ACHN (cell line): ENCODE data around the gene CCDC40.

ENCODE experiments used
- DNase-seq: peaks from one replicate; pipeline ENCODE4 v3.0.0-alpha.2; 2015
- in situ Hi-C: cut with HindIII; loops from 2 replicates; pipeline ENCODE4 v1.10.0; 2017; ENCODE audit warnings: low sequenced_read_pairs, low pct_ligation_motif_present, low pct_unique_long_range_greater_than_20kb

The CCDC40 gene

DNA sequence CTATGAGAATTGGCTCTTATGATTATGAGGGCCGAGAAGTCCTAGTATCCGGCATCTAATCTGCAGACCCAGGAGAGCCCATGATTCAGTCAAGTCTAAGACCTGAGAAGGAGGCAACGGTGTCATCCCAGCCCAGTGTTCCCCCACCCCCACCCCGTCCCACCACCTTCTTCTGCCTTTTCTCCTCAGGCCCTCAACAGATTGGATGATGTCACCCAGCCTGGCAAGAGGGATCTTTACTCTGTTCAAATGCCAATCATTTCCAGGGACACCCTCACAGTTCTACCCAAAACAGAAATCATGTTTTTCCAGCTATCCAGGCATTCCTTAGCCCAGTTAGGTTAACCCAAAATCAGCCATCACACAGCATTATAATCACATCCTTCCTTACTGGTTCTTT is 54.9 kb downstream of the CCDC40 start:
- in situ Hi-C loops = no loop called here
- DNase-seq = no peak

DNA sequence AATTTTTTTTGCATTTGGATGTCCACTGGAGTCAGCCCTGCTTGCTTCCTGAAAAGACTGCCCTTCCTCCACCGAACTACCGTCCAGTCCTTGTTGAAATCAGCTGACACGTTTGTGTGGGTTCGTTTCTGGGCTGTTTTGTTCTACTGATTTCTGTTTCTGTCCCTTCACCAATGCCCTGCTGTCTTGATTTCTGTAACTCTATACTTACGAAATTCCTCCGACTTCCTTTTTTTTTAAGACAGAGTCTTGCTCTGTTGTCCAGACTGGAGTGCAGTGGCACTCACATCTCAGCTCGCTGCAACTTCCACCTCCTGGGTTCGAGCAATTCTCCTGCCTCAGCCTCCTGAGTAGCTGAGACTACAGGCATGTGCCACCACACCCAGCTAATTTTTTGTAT is 56.5 kb downstream of the CCDC40 start:
- in situ Hi-C loops = no loop called here
- no peak for DNase-seq

DNA sequence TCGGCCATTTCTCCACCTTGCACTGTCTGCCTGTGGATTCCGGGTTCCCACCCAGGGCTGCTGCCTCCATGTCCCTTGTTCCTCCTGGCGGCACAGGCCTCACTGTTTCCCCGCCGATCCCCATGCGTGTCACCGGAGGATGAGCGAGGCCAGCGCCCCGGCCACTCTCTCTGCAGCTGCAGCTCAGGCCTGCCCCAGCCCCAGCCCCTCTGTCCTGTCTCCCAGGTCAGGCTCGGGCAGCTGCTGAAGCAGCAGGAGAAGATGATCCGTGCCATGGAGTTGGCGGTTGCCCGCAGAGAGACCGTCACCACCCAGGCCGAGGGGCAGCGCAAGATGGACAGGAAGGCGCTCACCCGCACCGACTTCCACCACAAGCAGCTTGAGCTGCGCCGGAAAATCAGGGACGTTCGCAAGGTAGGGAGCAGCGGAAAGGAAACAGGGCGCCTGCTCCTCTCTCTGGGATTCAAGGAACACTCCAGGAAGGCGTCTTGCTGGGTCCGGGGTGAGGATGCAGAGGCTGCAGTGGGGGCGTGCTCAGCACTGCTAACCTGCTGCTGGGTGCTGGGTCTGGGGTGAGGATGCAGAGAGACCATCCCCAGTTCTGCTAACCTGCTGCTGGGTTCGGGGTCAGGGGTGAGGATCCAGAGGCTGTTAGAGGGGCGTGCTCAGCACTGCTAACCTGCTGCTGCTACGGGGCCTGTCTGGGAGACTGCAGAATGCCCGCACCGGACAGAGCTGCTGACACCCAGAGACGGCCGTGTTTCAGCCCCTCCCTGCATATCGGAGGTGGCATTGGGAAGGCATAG is 58.8 kb downstream of the CCDC40 start:
- in situ Hi-C loops = no loop called here
- no peak for DNase-seq

DNA sequence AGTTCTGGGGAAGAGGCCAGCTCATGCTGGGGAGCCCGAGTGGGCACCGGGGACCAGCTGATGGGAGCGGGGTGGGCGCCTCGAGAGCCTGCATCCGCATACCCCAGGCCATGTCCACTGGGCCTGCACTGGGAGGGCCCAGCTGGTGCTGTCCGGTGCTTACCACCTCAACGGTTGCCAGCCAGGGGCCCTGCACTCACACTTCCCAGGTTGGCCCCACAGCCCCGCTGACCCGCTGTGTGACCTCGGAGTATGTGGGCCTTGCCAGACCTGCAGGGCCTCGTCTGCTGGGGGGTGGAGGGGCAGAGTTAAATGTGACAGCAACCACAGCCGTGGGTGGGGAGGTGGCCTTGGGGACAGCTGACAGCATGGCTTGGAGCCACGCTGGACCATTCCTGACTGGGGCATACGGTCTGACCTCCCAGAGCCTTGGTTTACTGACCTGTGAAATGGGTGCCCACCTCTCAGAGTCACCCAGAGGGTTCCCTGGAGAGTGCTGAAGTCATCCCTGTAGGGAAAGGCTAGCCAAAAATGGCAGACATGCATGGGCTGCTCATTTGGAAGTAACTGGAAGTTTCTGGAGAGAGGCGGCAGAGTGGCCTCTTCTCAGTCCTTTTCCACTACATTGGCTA is 59.5 kb downstream of the CCDC40 start:
- DNase-seq = no peak
- in situ Hi-C loops = no loop called here

DNA sequence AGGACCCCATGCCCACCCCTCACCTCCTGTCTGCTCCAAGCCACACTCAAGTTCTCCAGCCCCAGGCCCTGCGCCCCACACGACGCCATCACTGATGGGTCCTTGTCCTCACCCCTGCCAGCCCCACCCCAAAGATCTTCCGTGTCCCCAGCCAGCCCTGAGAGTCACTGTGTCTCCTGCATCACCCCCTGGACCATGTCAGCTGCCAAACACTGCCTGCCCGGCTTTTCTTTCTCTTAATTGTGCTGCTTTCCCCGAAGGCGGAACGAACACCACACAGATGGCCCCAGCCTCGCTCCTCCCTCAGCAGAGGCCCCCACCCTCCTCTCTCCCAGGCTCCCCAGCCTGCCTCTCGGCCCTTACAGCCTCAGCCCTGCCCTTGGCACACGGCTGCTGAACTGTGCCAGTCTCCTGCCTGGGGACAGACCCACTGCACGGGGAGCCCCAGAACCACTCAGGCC is 60.1 kb downstream of the CCDC40 start:
- in situ Hi-C loops = no loop called here
- DNase-seq = no peak

DNA sequence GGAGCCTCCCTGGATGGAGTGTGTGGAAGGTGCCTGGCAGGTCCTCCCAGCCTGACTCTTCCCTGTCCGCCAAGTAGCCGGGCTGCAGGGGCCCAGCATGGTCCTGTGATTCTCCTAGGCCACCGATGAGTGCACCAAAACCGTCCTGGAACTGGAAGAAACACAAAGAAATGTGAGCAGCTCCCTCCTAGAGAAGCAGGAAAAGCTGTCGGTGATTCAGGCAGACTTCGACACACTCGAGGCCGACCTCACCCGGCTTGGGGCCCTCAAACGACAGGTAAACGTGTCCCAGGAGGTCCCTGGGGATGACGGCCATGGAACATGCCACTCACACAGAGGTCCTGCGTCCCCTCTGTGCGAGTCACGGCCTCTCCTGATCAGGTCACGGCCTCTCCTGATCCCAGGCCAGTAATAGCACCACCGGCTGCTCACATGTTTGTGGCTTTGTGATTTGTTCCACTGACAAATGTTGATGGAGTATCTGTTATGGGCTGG is 60.7 kb downstream of the CCDC40 start:
- in situ Hi-C loops = no loop called here
- no peak for DNase-seq

DNA sequence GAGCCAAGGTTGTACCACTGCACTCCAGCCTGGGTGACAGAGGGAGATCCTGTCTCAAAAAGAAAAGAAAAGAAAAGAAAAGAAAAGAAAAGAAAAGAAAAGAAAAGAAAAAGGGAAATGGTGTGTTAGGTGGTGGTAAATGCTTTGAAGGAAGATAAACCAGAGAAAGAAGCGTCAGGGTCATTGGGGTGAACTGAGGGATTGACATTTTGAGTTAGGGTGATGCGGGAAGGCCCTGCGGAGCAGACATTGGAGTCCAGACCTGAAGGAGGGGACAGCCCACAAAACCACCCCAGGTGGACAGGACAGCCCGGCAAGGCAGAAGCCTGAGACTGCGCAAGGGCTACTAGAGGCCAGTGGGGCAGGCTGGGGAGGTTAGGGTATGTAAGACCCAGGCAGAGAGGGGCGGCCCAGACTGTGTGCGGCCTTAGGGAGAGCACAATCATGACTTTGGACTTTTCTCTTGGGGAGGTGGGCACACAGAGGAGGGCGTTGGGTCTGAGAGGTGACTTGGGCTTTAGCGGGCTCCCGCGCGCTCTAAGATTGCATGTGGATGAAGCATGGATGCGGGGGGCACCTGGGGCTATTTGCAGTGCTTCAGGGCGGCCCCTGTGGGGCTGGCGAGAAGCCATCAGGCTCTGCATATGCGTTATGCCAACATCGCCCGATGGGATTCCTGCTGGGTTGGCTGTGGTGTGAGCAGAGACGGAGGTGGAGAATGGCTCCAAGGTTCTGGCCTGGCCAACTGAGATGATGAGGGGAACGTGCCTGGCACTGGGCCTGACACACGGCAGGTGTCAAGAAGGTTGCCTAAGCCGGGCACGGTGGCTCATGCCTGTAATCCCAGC is 61.6 kb downstream of the CCDC40 start:
- no peak for DNase-seq
- in situ Hi-C loops = no loop called here

DNA sequence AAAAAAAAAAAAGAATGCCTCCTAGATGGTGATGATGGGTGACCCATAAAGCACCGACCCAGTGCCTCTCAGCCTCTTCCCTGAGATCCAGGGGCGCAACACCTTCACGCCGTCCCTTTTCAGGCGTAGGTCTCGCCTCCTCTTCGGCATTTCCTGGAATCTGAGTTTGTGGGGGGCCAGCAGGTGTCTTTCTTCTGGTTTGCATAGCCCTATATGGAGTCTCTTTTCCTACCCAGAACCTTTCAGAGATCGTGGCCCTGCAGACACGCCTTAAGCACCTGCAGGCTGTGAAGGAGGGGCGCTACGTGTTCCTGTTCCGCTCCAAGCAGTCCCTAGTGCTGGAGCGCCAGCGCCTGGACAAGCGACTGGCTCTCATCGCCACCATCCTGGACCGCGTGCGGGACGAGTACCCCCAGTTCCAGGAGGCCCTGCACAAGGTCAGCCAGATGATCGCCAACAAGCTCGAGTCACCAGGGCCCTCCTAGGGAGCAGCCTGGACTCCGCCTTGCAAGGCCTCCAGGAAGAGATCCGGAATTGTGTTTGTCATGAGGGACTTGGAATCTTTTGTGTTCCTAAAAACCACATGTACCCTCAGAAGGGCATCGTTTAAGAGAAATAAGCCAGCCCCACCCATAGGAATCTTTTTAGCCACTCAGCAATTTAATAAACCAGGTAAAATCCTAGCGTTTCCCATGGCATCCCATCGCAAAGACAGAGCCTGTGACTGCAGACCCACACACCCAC is 63.0 kb downstream of the CCDC40 start:
- DNase-seq = no peak

DNA sequence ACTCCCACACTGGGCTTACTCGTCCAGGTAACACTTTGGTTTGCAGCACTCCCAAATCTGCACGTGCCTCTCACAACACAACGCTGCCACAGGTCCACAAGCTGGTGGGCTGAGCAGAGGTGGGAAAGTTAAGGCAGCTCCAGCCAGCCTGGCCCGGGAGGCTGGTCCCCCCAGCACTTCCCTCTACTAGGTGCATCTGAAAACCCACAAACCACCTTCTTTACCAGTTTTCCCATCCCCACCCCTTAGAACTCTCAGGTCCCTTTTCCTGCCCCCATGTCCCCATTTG is 63.5 kb downstream of the CCDC40 start:
- no peak for DNase-seq
- in situ Hi-C loops = no loop called here

More for the DNA sequence above, 63.0 kb downstream of the CCDC40 start:
- in situ Hi-C loops = no loop called here

DNA sequence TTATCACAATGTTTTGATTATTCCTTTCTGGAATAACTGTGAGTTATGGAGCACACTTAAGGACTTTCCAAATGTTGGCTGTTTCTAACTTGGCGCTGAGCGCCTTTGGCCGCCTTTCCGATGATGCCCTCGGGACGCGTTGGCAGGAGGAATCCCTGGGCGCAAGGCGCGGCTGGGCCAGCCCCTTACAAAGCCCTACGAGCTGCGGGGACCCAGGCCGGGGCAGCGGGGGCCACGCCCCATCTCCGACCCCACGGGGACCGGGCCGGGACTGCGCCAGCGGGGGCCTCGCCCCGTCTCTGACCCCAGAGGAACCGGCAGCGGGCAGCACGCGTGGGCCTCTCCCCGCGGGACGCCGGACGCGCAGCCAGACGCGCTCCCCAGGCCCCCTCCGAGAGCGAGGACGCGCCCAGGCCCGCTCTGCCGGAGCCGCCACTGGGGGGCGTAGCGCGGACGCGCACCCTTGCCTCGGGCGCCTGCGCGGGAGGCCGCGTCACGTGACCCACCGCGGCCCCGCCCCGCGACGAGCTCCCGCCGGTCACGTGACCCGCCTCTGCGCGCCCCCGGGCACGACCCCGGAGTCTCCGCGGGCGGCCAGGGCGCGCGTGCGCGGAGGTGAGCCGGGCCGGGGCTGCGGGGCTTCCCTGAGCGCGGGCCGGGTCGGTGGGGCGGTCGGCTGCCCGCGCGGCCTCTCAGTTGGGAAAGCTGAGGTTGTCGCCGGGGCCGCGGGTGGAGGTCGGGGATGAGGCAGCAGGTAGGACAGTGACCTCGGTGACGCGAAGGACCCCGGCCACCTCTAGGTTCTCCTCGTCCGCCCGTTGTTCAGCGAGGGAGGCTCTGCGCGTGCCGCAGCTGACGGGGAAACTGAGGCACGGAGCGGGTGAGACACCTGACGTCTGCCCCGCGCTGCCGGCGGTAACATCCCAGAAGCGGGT is 64.8 kb downstream of the CCDC40 start, which contains the start of gene GAA:
TSS of gene GAA (plus strand) at position 571 of the 935 bp plus-strand sequence. CDS start 3,006 bp downstream, outside the sequence.
- in situ Hi-C loops = no loop called here
- DNase-seq = peak; percentile 85

DNA sequence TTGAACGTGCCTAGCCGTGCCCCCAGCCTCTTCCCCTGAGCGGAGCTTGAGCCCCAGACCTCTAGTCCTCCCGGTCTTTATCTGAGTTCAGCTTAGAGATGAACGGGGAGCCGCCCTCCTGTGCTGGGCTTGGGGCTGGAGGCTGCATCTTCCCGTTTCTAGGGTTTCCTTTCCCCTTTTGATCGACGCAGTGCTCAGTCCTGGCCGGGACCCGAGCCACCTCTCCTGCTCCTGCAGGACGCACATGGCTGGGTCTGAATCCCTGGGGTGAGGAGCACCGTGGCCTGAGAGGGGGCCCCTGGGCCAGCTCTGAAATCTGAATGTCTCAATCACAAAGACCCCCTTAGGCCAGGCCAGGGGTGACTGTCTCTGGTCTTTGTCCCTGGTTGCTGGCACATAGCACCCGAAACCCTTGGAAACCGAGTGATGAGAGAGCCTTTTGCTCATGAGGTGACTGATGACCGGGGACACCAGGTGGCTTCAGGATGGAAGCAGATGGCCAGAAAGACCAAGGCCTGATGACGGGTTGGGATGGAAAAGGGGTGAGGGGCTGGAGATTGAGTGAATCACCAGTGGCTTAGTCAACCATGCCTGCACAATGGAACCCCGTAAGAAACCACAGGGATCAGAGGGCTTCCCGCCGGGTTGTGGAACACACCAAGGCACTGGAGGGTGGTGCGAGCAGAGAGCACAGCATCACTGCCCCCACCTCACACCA is 65.7 kb downstream of the CCDC40 start:
- in situ Hi-C loops = no loop called here
- DNase-seq = peak; percentile 41

DNA sequence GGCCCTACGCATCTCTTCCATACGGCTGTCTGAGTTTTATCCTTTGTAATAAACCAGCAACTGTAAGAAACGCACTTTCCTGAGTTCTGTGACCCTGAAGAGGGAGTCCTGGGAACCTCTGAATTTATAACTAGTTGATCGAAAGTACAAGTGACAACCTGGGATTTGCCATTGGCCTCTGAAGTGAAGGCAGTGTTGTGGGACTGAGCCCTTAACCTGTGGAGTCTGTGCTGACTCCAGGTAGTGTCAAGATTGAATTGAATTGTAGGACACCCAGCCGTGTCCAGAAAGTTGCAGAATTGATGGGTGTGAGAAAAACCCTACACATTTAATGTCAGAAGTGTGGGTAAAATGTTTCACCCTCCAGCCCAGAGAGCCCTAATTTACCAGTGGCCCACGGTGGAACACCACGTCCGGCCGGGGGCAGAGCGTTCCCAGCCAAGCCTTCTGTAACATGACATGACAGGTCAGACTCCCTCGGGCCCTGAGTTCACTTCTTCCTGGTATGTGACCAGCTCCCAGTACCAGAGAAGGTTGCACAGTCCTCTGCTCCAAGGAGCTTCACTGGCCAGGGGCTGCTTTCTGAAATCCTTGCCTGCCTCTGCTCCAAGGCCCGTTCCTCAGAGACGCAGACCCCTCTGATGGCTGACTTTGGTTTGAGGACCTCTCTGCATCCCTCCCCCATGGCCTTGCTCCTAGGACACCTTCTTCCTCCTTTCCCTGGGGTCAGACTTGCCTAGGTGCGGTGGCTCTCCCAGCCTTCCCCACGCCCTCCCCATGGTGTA is 66.4 kb downstream of the CCDC40 start:
- DNase-seq = no peak
- in situ Hi-C loops = no loop called here

DNA sequence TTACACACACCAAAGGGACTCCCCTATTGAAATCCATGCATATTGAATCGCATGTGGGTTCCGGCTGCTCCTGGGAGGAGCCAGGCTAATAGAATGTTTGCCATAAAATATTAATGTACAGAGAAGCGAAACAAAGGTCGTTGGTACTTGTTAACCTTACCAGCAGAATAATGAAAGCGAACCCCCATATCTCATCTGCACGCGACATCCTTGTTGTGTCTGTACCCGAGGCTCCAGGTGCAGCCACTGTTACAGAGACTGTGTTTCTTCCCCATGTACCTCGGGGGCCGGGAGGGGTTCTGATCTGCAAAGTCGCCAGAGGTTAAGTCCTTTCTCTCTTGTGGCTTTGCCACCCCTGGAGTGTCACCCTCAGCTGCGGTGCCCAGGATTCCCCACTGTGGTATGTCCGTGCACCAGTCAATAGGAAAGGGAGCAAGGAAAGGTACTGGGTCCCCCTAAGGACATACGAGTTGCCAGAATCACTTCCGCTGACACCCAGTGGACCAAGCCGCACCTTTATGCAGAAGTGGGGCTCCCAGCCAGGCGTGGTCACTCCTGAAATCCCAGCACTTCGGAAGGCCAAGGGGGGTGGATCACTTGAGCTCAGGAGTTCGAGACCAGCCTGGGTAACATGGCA is 67.1 kb downstream of the CCDC40 start:
- no peak for DNase-seq
- in situ Hi-C loops = no loop called here

DNA sequence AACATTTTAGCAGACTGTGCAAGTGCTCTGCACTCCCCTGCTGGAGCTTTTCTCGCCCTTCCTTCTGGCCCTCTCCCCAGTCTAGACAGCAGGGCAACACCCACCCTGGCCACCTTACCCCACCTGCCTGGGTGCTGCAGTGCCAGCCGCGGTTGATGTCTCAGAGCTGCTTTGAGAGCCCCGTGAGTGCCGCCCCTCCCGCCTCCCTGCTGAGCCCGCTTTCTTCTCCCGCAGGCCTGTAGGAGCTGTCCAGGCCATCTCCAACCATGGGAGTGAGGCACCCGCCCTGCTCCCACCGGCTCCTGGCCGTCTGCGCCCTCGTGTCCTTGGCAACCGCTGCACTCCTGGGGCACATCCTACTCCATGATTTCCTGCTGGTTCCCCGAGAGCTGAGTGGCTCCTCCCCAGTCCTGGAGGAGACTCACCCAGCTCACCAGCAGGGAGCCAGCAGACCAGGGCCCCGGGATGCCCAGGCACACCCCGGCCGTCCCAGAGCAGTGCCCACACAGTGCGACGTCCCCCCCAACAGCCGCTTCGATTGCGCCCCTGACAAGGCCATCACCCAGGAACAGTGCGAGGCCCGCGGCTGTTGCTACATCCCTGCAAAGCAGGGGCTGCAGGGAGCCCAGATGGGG is 68.0 kb downstream of the CCDC40 start:
- in situ Hi-C loops = no loop called here

DNA sequence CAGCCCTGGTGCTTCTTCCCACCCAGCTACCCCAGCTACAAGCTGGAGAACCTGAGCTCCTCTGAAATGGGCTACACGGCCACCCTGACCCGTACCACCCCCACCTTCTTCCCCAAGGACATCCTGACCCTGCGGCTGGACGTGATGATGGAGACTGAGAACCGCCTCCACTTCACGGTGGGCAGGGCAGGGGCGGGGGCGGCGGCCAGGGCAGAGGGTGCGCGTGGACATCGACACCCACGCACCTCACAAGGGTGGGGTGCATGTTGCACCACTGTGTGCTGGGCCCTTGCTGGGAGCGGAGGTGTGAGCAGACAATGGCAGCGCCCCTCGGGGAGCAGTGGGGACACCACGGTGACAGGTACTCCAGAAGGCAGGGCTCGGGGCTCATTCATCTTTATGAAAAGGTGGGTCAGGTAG is 68.5 kb downstream of the CCDC40 start:
- in situ Hi-C loops = no loop called here
- DNase-seq = no peak

More for the DNA sequence above, 68.0 kb downstream of the CCDC40 start:
- DNase-seq = no peak
